ENCODE measurements around the gene TXNDC2. TPM values are rescaled to one million over a fixed set of nuclear protein-coding genes. Genes with fewer than 3 reads are reported as not detected.

The TXNDC2 gene
- under 0.01 TPM in 1 of 2 replicates, not detected in the other for total RNA-seq

DNA sequence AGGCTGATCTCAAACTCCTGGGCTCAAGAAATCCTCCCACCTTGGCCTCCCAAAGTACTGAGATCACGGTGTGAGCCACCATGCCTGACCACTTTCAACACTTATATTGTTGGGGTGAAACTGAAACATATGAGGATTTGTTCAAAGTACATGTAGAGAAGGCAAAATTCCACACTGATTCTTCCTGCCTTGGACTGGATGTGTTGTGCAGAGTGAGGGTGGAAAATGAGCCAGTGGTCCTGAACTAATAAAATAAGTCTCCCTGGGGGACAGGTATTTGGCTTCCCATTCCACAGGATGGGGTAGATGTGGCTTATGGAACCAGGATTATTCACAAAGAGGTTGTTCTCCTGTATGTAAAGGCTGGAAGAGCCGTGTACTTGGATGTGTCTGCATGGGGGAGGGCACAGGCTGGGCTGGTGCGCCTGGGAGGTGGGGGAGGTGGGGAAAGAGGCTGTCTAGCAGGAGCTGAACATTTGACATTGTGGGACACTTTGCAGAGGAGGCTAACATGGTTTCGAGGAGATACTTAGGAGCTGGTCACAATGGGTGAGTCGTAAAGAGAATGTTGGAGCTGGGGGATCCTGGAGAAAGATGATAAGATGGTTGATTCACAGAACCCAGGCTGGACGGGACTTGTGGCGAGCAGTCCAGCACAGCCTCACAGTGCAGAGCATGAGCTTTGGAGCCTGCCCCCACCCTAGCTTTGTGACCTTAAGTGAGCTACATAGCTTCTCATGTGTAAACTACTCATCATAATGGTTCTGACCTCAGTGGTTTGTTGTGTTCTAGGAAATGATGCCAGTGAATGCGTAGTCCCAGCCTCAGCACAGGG is at the start of gene TXNDC2:
Gene TXNDC2 (plus strand): TSS at position 804 of the 835 bp plus-strand sequence. CDS start 708 bp downstream, outside the sequence.
- no peaks in the 10 kb centered on the region for H3K36me3 ChIP-seq (ENCODE audit: control insufficient read depth, insufficient read depth, low read length)
- H3K27me3 ChIP-seq (ENCODE audit: control insufficient read depth, insufficient read depth, low read length): no peaks in the 10 kb centered on the region
- no peak for DNase-seq (ENCODE audit: low read depth)
- no peak within 1 kb of the TSS for H3K4me3 ChIP-seq (ENCODE audit: low read depth, low read length)
- TF ChIP-seq, protein P1, sequence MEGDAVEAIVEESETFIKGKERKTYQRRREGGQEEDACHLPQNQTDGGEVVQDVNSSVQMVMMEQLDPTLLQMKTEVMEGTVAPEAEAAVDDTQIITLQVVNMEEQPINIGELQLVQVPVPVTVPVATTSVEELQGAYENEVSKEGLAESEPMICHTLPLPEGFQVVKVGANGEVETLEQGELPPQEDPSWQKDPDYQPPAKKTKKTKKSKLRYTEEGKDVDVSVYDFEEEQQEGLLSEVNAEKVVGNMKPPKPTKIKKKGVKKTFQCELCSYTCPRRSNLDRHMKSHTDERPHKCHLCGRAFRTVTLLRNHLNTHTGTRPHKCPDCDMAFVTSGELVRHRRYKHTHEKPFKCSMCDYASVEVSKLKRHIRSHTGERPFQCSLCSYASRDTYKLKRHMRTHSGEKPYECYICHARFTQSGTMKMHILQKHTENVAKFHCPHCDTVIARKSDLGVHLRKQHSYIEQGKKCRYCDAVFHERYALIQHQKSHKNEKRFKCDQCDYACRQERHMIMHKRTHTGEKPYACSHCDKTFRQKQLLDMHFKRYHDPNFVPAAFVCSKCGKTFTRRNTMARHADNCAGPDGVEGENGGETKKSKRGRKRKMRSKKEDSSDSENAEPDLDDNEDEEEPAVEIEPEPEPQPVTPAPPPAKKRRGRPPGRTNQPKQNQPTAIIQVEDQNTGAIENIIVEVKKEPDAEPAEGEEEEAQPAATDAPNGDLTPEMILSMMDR (IDR thresholded peaks at IDR 0.05; ENCODE audit: insufficient read depth, low read length, severe bottlenecking): no peak
- FAIRE-seq: peak; percentile 7

DNA sequence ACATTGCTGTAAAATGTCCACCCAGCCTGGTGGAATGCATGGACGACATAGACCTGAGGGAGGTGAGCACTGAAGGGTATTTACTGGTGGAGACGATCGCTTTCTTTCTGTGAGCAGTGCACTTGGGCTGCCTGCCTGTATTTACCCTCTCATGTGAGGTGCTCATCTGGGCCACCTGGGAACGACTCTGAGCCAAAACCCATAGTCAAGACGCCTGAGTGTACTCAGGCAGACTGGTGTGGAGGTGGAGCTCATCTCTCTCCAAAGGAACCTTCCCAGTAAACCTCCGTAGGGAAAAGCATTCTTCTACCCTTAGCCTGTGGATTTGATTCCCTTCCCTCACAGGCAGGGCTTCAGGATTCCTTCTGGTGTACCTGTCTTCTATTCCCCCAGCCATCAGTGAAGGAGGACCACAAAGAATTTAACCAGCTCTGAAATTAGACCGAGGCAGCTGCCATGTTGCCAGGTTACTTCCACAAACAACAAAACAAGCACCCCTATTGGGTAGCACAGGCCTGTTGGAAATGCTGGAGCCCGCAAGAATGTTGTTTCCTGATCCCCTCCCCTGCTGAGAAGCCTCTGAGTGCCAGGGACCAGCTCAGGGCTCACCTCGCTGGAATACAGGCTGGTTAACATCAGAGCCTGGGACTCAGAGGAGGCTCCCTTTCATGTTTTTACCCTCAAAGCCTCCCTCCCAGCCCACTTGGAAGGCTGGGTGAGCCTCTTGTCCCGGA is 47.5 kb upstream of the TXNDC2 start:
- peak; percentile 91 for FAIRE-seq
- TF ChIP-seq, protein P1 (IDR thresholded peaks at IDR 0.05; ENCODE audit: insufficient read depth, low read length, severe bottlenecking): no peak
- peaks cover 6% of the 10 kb centered on the region for H3K36me3 ChIP-seq (ENCODE audit: control insufficient read depth, insufficient read depth, low read length)
- H3K27me3 ChIP-seq (ENCODE audit: control insufficient read depth, insufficient read depth, low read length): no peaks in the 10 kb centered on the region
- no peak overlapping the region for H3K4me3 ChIP-seq (ENCODE audit: low read depth, low read length)
- DNase-seq (ENCODE audit: low read depth): peak; percentile 36

DNA sequence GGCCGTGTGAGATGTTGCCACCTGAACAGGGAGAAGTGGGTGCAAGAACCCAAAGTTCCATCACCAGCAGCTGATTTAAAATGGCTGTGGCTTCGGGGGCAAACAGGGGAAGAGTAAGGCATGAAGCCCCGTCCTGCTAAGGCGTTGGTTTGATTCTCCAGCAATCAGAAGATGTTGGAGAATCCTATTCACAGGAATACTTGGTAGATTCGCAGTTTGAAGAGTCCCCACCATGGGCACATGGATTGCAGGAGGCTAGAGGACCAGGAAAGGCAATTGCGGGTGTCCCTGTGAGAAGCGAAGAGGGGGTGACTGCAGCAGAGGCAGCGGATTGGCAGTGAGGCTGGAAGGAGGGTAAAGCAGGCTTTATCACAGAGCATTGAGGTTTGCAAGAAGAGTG is 46.6 kb upstream of the TXNDC2 start:
- H3K36me3 ChIP-seq (ENCODE audit: control insufficient read depth, insufficient read depth, low read length): peaks cover 6% of the 10 kb centered on the region
- no peak overlapping the region for H3K4me3 ChIP-seq (ENCODE audit: low read depth, low read length)
- DNase-seq (ENCODE audit: low read depth): no peak
- TF ChIP-seq, protein P1 (IDR thresholded peaks at IDR 0.05; ENCODE audit: insufficient read depth, low read length, severe bottlenecking): no peak
- no peaks in the 10 kb centered on the region for H3K27me3 ChIP-seq (ENCODE audit: control insufficient read depth, insufficient read depth, low read length)
- no peak for FAIRE-seq

DNA sequence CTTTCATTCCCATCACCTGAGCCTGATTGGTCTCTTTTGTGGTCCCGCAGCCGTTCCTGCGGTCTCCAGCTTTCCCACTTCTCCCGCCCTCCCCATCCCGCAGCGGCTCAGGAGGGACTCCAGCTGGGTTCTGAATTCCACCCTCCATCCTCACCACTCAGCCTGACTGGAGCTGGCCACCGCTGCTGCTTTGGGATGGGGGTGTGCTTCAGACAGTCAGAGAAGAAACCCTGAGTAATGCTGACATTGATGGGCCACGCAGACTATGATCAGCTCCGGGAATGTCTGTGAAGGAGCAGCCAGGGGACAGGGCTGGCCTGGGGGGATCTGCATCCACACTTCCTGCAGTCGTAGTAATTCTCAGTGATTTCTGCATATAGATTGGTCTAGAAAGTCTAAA is 45.9 kb upstream of the TXNDC2 start:
- no peak for DNase-seq (ENCODE audit: low read depth)

DNA sequence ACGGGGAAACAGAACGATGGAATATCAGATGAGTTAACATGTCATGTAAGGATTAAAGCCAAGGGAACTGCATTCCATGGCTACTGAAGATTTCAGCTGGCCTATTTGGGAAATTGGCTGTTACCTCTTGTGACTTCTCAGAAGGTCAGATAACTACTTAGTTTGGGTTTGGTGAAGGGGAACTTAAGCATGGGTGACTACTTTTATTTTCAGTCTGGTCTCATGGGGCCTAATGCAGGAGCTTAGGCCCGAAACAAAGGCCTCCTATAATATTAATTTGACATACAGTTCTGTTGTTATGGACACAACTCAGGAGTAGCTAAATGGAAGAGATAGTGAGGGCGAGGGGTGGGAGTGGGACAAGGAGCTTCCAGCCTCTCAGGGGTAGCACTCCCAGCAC is 44.0 kb upstream of the TXNDC2 start:
- FAIRE-seq (no peak), DNase-seq (ENCODE audit: low read depth) (no peak)
- no peaks in the 10 kb centered on the region for H3K27me3 ChIP-seq (ENCODE audit: control insufficient read depth, insufficient read depth, low read length)
- TF ChIP-seq, protein P1 (IDR thresholded peaks at IDR 0.05; ENCODE audit: insufficient read depth, low read length, severe bottlenecking): no peak
- no peak overlapping the region for H3K4me3 ChIP-seq (ENCODE audit: low read depth, low read length)
- peaks cover 6% of the 10 kb centered on the region for H3K36me3 ChIP-seq (ENCODE audit: control insufficient read depth, insufficient read depth, low read length)

More for the DNA sequence above, 45.9 kb upstream of the TXNDC2 start:
- Histone ChIP-seq H3K27me3 (ENCODE audit: control insufficient read depth, insufficient read depth, low read length) (no peaks in the 10 kb centered on the region), H3K4me3 (ENCODE audit: low read depth, low read length) (no peak overlapping the region), H3K36me3 (ENCODE audit: control insufficient read depth, insufficient read depth, low read length) (peaks cover 6% of the 10 kb centered on the region)
- TF ChIP-seq, protein P1 (IDR thresholded peaks at IDR 0.05; ENCODE audit: insufficient read depth, low read length, severe bottlenecking): no peak
- no peak for FAIRE-seq
